ENCODE results near the gene GTF2H2C_2.
"Not testable (repeated sequence)": the region's sequence is repeated elsewhere in the genome, so short reads cannot be mapped to it uniquely, and the experiment has no call there.

Gene GTF2H2C_2

GRCh38 chr5:70415117-70415516 lies at the start of gene GTF2H2C_2:
TSS of gene GTF2H2C_2 (plus strand) at chr5:70415368.
- not testable (repeated sequence) for DNase-seq (ENCODE audit: low read depth in 2 of 2, low spot score in 1 of 2)

GRCh38 chr5:70400984-70401686 lies 14.0 kb upstream of the GTF2H2C_2 start:
- not testable (repeated sequence) for DNase-seq (ENCODE audit: low read depth in 2 of 2, low spot score in 1 of 2)

- DNase-seq (ENCODE audit: low read depth in 2 of 2, low spot score in 1 of 2) = not testable (repeated sequence)
Observed at GRCh38 chr5:70421322-70421721, 6.2 kb downstream of the GTF2H2C_2 start.

GRCh38 chr5:70423215-70423614 lies 8.0 kb downstream of the GTF2H2C_2 start:
- not testable (repeated sequence) for DNase-seq (ENCODE audit: low read depth in 2 of 2, low spot score in 1 of 2)

GRCh38 chr5:70438518-70438917 lies 23.4 kb downstream of the GTF2H2C_2 start:
- DNase-seq (ENCODE audit: low read depth in 2 of 2, low spot score in 1 of 2) = not testable (repeated sequence)

GRCh38 chr5:70449565-70449964 lies 34.4 kb downstream of the GTF2H2C_2 start:
- DNase-seq (ENCODE audit: low read depth in 2 of 2, low spot score in 1 of 2) = not testable (repeated sequence)

GRCh38 chr5:70451249-70451984 lies 36.2 kb downstream of the GTF2H2C_2 start:
- not testable (repeated sequence) for DNase-seq (ENCODE audit: low read depth in 2 of 2, low spot score in 1 of 2)

- not testable (repeated sequence) for DNase-seq (ENCODE audit: low read depth in 2 of 2, low spot score in 1 of 2)
Observed at GRCh38 chr5:70457093-70457492, 41.9 kb downstream of the GTF2H2C_2 start.

- DNase-seq (ENCODE audit: low read depth in 2 of 2, low spot score in 1 of 2) = not testable (repeated sequence)
Observed at GRCh38 chr5:70459188-70459587, 44.0 kb downstream of the GTF2H2C_2 start.

- DNase-seq (ENCODE audit: low read depth in 2 of 2, low spot score in 1 of 2) = not testable (repeated sequence)
Observed at GRCh38 chr5:70461984-70462383, 46.8 kb downstream of the GTF2H2C_2 start.

GRCh38 chr5:70464019-70464637 lies 49.0 kb downstream of the GTF2H2C_2 start:
- DNase-seq (ENCODE audit: low read depth in 2 of 2, low spot score in 1 of 2) = not testable (repeated sequence)

GRCh38 chr5:70469926-70470509 lies 54.9 kb downstream of the GTF2H2C_2 start:
- not testable (repeated sequence) for DNase-seq (ENCODE audit: low read depth in 2 of 2, low spot score in 1 of 2)
